Measurements from ENCODE around the gene NCAM2. TPM values are rescaled to one million over a fixed set of nuclear protein-coding genes. Genes with fewer than 3 reads are reported as not detected.

The NCAM2 gene
- total and polyA plus RNA-seq, 2 donors (not counting 3 experiments of a cell fraction or from before 2014, with no cell fraction given) = 0.11 to 0.27 TPM

- ChIA-PET POLR2A (no interaction called here), CTCF (no interaction called here)
- DNase-seq (ENCODE audit: low read depth, low spot score) (no peak), FAIRE-seq (no peak)
- Histone ChIP-seq H3K4me3 (replicated peaks in 1 of 3; ENCODE audit: insufficient read depth in 1 of 3, low read depth in 1 of 3, low read length in 3 of 3) (no peak overlapping the region), H3K27ac (ENCODE audit: insufficient read depth, low read depth, low read length) (no peak overlapping the region), H3K27me3 (ENCODE audit: control insufficient read depth in 2 of 2, insufficient read depth in 2 of 2, low read length in 2 of 2) (no peaks in the 10 kb centered on the region), H2AFZ (ENCODE audit: low read depth, low read length) (no peak overlapping the region), H3K9ac (replicated peaks; ENCODE audit: extremely low read depth, insufficient read depth, low read length) (no peak overlapping the region), H3K79me2 (ENCODE audit: control insufficient read depth, insufficient read depth, low read length) (no peaks in the 10 kb centered on the region), H3K36me3 (ENCODE audit: control insufficient read depth in 2 of 2, extremely low read depth in 1 of 2, insufficient read depth in 2 of 2, low read length in 2 of 2) (no peaks in the 10 kb centered on the region), H3K4me1 (ENCODE audit: control insufficient read depth, extremely low read depth, insufficient read depth, low read length) (no peaks in the 10 kb centered on the region), H3K9me1 (replicated peaks; ENCODE audit: control insufficient read depth, extremely low read depth, insufficient read depth, low read length) (no peaks in the 10 kb centered on the region), H3K4me2 (ENCODE audit: insufficient read depth, low read length) (no peak overlapping the region), H3K9me3 (replicated peaks; ENCODE audit: control insufficient read depth, insufficient read depth, low read length) (no peaks in the 10 kb centered on the region), H4K20me1 (replicated peaks; ENCODE audit: control insufficient read depth, extremely low read depth, insufficient read depth, low read length) (no peaks in the 10 kb centered on the region)
- BruUV-seq (replicated peaks) = no TSS peak
- dilution Hi-C loops (cut with MboI; ENCODE audit: extremely low pct_ligation_motif_present, low sequenced_read_pairs) = no loop called here
- intact Hi-C loops (cut with micrococcal nuclease) = no loop called here
- TF ChIP-seq POLR2A (IDR thresholded peaks at IDR 0.05; ENCODE audit: low read depth, low read length) (no peak), GATA2 (IDR thresholded peaks at IDR 0.05; ENCODE audit: insufficient read depth, insufficient read length, low read depth, low read length) (no peak)
Observed at GRCh38 chr21:21046063-21046462, 47.9 kb downstream of the NCAM2 start.

GRCh38 chr21:21051109-21052055, 53.2 kb downstream of the NCAM2 start:
- Histone ChIP-seq H3K9me1 (replicated peaks; ENCODE audit: control insufficient read depth, extremely low read depth, insufficient read depth, low read length) (no peaks in the 10 kb centered on the region), H3K4me2 (ENCODE audit: insufficient read depth, low read length) (no peak overlapping the region), H3K27ac (ENCODE audit: insufficient read depth, low read depth, low read length) (no peak overlapping the region), H2AFZ (ENCODE audit: low read depth, low read length) (no peak overlapping the region), H3K9me3 (replicated peaks; ENCODE audit: control insufficient read depth, insufficient read depth, low read length) (no peaks in the 10 kb centered on the region), H3K79me2 (ENCODE audit: control insufficient read depth, insufficient read depth, low read length) (no peaks in the 10 kb centered on the region), H3K27me3 (ENCODE audit: control insufficient read depth in 2 of 2, insufficient read depth in 2 of 2, low read length in 2 of 2) (no peaks in the 10 kb centered on the region), H3K4me1 (ENCODE audit: control insufficient read depth, extremely low read depth, insufficient read depth, low read length) (no peaks in the 10 kb centered on the region), H3K4me3 (replicated peaks in 1 of 3; ENCODE audit: insufficient read depth in 1 of 3, low read depth in 1 of 3, low read length in 3 of 3) (no peak overlapping the region), H3K9ac (replicated peaks; ENCODE audit: extremely low read depth, insufficient read depth, low read length) (no peak overlapping the region), H3K36me3 (ENCODE audit: control insufficient read depth in 2 of 2, extremely low read depth in 1 of 2, insufficient read depth in 2 of 2, low read length in 2 of 2) (no peaks in the 10 kb centered on the region), H4K20me1 (replicated peaks; ENCODE audit: control insufficient read depth, extremely low read depth, insufficient read depth, low read length) (no peaks in the 10 kb centered on the region)
- BruUV-seq (replicated peaks) = no TSS peak
- no peak for DNase-seq (ENCODE audit: low read depth, low spot score)
- dilution Hi-C loops (cut with MboI; ENCODE audit: extremely low pct_ligation_motif_present, low sequenced_read_pairs) (no loop called here), intact Hi-C loops (cut with micrococcal nuclease) (no loop called here)
- POLR2A ChIA-PET = no interaction called here
- FAIRE-seq = no peak
- TF ChIP-seq, protein P1, sequence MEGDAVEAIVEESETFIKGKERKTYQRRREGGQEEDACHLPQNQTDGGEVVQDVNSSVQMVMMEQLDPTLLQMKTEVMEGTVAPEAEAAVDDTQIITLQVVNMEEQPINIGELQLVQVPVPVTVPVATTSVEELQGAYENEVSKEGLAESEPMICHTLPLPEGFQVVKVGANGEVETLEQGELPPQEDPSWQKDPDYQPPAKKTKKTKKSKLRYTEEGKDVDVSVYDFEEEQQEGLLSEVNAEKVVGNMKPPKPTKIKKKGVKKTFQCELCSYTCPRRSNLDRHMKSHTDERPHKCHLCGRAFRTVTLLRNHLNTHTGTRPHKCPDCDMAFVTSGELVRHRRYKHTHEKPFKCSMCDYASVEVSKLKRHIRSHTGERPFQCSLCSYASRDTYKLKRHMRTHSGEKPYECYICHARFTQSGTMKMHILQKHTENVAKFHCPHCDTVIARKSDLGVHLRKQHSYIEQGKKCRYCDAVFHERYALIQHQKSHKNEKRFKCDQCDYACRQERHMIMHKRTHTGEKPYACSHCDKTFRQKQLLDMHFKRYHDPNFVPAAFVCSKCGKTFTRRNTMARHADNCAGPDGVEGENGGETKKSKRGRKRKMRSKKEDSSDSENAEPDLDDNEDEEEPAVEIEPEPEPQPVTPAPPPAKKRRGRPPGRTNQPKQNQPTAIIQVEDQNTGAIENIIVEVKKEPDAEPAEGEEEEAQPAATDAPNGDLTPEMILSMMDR (IDR thresholded peaks at IDR 0.05; ENCODE audit: extremely low read depth in 1 of 2, insufficient read depth in 1 of 2, low read depth in 1 of 2, low read length in 2 of 2) = no peak
- TF ChIP-seq FOS (IDR thresholded peaks at IDR 0.05; ENCODE audit: borderline replicate concordance, insufficient read depth, low read length) (no peak), POLR2A (IDR thresholded peaks at IDR 0.05; ENCODE audit: low read depth, low read length) (no peak), JUN (IDR thresholded peaks at IDR 0.05; ENCODE audit: borderline replicate concordance, insufficient read depth, insufficient read length, low read depth) (no peak), EZH2 (IDR thresholded peaks at IDR 0.05; ENCODE audit: borderline replicate concordance, low read depth, low read length, severe bottlenecking) (no peak), MYC (IDR thresholded peaks at IDR 0.05; ENCODE audit: low read depth, low read length) (no peak), GATA2 (IDR thresholded peaks at IDR 0.05; ENCODE audit: insufficient read depth, insufficient read length, low read depth, low read length) (no peak), POLR2AphosphoS5 (IDR thresholded peaks at IDR 0.05; ENCODE audit: insufficient read depth, low read depth, low read length) (no peak)
- TF ChIP-seq, protein P2, sequence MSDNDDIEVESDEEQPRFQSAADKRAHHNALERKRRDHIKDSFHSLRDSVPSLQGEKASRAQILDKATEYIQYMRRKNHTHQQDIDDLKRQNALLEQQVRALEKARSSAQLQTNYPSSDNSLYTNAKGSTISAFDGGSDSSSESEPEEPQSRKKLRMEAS (IDR thresholded peaks at IDR 0.05; ENCODE audit: insufficient read depth, insufficient read length) = no peak
- CTCF ChIA-PET = no interaction called here
